Adipocyte (in vitro differentiated cells): ENCODE measurements around the gene LMF2.

ENCODE experiments used
- DNase-seq: peaks from one replicate; pipeline ENCODE4 v3.0.0-alpha.2; 2015; ENCODE audit warnings: low read depth
- H3K27me3 ChIP-seq: replicated peaks from 2 replicates; pipeline ENCODE4 v1.7.0; 2013; ENCODE audit warnings: mild to moderate bottlenecking, low read length, moderate library complexity; ENCODE audit not compliant: control insufficient read depth, insufficient read depth
- H3K36me3 ChIP-seq: 2 replicates; pipeline ENCODE4 v1.7.0; 2013; ENCODE audit warnings: low read length, mild to moderate bottlenecking, moderate library complexity; ENCODE audit not compliant: control insufficient read depth, insufficient read depth, severe bottlenecking
- H3K4me1 ChIP-seq: 2 replicates; pipeline ENCODE4 v1.7.0; 2013; ENCODE audit warnings: mild to moderate bottlenecking, low read length, moderate library complexity; ENCODE audit not compliant: control insufficient read depth, insufficient read depth
- H3K4me3 ChIP-seq: 2 replicates; pipeline ENCODE4 v1.7.0; 2013; ENCODE audit warnings: mild to moderate bottlenecking, low read length, moderate library complexity
- H3K9ac ChIP-seq: 2 replicates; pipeline ENCODE4 v1.7.0; 2013; ENCODE audit warnings: mild to moderate bottlenecking, low read length, moderate library complexity
- H3K9me3 ChIP-seq: 2 replicates; pipeline ENCODE4 v1.7.0; 2013; ENCODE audit warnings: mild to moderate bottlenecking, low read length, moderate library complexity; ENCODE audit not compliant: control insufficient read depth

The LMF2 gene

DNA sequence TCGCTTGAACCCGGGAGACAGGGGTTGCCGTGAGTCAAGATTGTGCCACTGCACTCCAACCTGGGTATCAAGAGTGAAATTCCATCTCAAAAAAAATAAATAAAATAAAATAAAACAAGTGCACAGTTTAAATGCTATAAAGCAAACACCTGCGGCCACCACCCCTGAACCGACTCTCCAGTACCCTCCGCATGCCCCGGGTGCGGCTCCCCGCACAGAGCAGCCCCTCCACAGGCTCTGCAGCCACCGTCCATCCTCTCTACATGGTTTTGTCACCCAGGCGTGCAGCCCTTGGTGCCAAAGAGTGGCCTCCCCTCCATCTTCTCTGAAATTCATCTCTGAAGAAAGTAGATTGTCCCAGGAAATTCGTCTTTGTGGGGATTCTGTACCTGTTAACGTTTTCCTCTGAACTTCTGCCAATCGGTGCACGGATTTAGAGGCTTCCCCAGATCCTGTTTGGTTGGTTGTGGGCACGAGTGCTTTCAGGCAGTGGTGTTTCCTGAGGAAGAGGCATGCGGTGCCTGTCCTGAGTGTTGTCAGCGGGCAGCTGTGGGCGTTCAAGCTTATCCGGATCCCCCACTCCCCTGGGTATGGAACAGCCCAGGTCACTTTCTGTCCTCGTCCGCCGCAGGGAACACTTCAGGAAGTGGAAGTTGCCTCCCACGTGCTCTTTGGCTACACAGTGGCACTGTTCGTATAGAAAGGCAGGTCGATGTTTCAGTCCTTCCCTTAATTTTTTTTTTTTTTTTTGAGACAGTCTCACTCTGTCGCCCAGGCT, 16.8 kb downstream of the LMF2 start:
- DNase-seq, result no peak
- H3K9ac ChIP-seq, result no peak overlapping the region
- H3K9me3 ChIP-seq, result no peaks in the 10 kb centered on the region
- H3K27me3 ChIP-seq, result no peaks in the 10 kb centered on the region
- H3K36me3 ChIP-seq, result no peaks in the 10 kb centered on the region
- H3K4me1 ChIP-seq, result no peaks in the 10 kb centered on the region
- H3K4me3 ChIP-seq, result no peak overlapping the region

DNA sequence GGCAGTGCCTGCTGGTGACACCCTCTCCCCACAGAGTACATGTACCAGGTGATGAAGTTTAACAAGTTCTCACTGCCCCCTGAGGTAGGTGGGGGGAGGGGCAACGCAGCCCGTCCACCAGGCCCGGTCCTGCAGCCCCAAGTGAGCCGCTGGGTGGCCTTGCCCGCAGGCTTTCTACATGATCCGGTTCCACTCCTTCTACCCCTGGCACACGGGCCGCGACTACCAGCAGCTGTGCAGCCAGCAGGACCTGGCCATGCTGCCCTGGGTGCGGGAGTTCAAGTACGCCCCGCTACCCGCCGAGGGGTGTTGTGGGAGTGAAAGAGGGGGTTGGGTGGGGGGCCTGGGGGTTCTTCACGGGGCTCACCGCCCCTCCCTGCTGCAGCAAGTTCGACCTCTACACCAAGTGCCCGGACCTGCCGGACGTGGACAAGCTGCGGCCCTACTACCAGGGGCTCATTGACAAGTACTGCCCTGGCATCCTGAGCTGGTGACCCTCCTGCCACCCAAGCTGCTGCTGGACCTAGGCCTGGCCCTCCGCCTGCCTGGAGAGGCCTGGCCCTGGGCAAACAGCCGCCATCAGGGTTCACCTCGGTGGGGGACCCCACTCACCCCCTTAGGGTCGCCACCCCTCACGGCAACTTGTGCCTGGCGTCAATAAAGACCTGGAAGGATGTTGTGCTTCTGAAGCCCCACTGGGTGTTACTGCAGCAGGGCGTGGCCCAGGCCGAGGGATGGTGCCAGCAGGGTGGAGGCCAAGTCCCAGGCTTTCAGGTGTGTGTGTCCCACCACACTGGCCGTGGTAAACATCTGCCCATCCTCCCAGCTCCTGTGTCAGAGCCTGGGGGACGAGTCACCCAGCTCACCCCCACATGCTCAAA, 17.9 kb downstream of the LMF2 start:
- H3K27me3 ChIP-seq, result no peaks in the 10 kb centered on the region
- no peak overlapping the region for H3K4me3 ChIP-seq
- DNase-seq, result no peak
- H3K36me3 ChIP-seq, result no peaks in the 10 kb centered on the region
- H3K4me1 ChIP-seq, result no peaks in the 10 kb centered on the region
- no peak overlapping the region for H3K9ac ChIP-seq
- H3K9me3 ChIP-seq, result no peaks in the 10 kb centered on the region

DNA sequence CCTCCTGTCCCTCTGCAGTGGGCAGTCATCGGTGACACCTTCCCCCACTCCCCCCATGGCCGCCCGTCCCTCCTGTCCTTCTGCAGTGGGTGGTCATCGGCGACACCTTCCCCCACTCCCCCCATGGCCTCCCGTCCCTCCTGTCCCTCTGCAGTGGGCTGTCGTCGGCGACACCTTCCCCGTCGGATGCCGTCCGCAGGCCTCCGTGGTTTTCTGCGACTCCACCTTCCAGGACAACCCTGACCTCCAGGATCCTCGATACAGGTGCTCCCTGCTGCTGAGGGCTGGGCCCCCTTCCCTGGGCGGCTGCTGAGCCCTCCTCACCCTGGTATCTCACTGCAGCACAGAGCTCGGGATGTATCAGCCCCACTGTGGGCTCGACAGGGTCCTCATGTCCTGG, 18.6 kb downstream of the LMF2 start:
- H3K36me3 ChIP-seq, result no peaks in the 10 kb centered on the region
- DNase-seq, result no peak
- H3K4me1 ChIP-seq, result no peaks in the 10 kb centered on the region
- H3K4me3 ChIP-seq, result no peak overlapping the region
- H3K27me3 ChIP-seq, result no peaks in the 10 kb centered on the region
- H3K9me3 ChIP-seq, result no peaks in the 10 kb centered on the region
- H3K9ac ChIP-seq, result no peak overlapping the region

DNA sequence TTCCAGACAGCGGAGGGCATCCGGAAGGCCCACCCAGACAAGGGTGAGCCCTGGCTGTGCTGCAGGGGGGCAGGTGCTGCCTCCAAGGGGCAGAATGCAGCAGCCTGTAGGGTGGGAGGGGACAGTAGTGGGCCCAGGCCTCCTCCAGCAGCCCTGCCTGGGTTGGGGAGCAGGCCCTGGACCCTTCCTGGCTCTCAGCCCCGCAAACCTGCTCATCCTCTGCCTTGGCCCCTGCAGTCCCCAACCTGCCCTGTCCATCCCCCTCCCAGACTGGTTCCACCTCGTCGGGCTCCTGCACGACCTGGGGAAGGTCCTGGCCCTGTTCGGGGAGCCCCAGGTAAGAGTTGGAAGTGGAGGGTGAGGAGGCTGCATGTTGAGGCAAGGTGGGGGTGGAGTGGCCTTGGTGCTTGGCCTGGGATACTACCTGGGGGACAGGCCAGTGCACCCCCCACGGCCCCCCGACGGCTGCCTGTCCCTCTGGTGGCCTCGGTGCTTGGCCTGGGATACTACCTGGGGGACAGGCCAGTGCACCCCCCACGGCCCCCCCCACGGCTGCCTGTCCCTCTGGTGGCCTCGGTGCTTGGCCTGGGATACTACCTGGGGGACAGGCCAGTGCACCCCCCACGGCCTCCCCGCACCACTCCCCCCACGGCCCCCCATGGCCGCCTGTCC, 19.4 kb downstream of the LMF2 start:
- no peaks in the 10 kb centered on the region for H3K36me3 ChIP-seq
- no peak overlapping the region for H3K4me3 ChIP-seq
- H3K9me3 ChIP-seq, result no peaks in the 10 kb centered on the region
- H3K27me3 ChIP-seq, result no peaks in the 10 kb centered on the region
- no peaks in the 10 kb centered on the region for H3K4me1 ChIP-seq
- no peak for DNase-seq
- H3K9ac ChIP-seq, result no peak overlapping the region

DNA sequence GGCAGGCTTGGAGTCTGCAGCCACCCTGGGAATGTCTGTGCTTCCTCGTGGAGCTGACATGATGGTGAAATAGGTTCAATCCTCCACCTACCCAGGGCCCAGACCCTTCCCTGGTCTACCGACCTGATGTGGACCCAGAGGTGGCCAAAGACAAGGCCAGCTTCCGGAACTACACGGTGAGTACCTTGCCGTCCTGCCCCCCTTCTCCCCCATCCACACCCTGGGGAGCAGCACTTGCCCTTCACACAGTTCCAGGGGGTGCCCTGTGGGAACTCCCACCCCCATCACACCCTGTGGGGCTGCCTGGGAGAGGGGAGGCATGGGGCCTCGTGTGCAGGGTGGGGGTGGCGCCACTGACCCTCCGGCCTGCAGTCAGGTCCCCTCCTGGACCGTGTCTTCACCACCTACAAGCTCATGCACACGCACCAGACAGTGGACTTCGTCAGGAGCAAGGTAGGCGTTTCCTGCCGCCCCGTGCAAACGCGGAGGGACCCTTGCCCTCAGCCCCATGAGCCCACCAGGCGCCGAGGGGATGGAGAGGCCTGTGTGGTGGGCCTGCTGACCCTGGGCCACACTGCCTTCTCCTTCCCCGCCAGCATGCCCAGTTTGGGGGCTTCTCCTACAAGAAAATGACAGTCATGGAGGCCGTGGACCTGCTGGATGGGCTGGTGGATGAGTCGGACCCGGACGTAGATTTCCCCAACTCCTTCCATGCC, 20.1 kb downstream of the LMF2 start:
- Histone ChIP-seq H3K9ac (no peak overlapping the region), H3K27me3 (no peaks in the 10 kb centered on the region), H3K36me3 (no peaks in the 10 kb centered on the region), H3K9me3 (no peaks in the 10 kb centered on the region), H3K4me1 (no peaks in the 10 kb centered on the region), H3K4me3 (no peak overlapping the region)
- no peak for DNase-seq

DNA sequence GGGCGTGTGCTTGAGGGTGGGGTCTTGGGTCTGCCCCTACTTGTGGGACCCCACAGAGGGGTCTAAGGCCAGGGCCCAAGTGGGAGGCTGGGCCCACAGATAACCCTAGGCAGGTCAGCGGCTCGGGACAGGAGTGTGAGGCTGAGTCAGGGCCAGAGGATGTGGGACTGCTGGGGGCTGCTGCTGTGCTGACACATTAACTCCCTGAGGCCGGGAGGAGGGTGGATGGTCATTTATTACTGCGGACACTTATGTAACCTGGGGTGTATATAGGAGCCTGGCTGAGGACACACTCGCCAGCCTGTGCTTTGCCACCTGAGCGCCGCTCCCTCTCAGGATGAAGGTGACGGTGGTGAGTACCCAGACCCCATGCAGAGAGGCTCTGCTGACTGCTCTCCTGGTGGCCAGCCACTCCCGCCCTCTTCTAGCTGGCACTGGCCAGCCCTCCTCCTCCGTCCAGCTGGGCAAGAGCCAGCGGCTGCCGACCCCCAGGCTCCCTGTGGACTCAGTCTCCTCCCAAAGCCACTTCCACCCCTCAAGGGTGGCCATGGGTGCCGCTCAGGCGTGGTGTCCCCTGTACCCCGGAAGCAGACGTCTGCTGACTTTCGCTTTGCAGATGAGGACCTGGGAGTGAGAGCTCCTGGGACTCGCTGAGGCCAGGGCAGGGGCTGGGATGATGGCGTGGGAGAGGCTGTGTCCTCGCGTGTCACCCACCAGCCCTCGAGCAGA, 20.8 kb downstream of the LMF2 start, which contains the start of gene MIOX:
TSS of gene MIOX (plus strand) at position 299 of the 729 bp plus-strand sequence. CDS start at position 338, 39 bp downstream.
- Histone ChIP-seq H3K4me3 (no peak within 1 kb of the TSS), H3K36me3 (no peaks in the 10 kb centered on the region), H3K4me1 (no peaks in the 10 kb centered on the region), H3K9ac (no peak within 1 kb of the TSS), H3K27me3 (no peaks in the 10 kb centered on the region), H3K9me3 (no peaks in the 10 kb centered on the region)
- DNase-seq, result no peak

DNA sequence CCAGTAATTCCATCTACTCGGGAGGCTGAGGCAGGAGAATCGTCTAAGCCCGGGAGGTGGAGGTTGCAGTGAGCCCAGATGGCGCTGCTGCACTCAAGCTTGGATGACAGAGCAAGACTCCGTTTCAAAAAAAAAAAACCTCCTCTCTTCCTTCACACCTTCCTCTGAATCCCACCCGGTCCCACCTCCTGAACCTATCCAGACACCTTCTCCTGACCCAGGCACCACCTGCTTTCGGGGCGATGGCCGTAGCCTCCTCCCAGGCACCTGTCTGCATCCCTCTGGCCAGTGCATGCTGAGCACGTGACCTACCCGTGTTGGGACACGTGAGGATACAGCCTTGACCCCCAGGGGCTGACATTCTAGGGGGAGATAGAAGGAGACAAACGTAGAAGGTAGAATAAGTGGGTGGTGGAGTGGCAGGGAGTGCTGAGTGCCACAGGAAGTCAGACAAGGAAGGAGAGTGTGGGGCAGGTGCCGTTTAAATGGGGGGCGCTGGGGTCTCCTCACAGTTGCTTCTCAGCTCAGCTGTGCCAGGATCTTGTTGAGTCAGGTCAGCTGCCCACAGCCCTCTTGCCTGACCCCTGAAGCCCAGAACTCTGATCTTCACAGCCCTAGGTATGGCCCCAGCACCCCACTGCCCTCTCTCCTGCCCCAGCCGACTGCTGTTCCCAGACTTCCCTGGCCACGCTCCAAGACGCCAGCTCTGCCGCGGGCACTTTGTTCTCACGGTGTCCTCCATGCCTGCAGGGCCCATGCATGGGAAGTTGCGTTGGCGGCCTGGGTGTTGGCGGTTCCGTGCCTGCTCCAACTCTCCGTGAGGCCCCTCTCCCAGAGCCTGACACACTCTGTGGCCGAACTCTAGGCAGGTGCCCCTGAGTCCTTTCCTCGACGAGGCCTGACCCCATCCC, 22.0 kb downstream of the LMF2 start:
- Histone ChIP-seq H3K27me3 (peaks cover under 1% of the 10 kb centered on the region), H3K9ac (no peak overlapping the region), H3K4me1 (no peaks in the 10 kb centered on the region), H3K4me3 (no peak overlapping the region), H3K9me3 (no peaks in the 10 kb centered on the region), H3K36me3 (no peaks in the 10 kb centered on the region)
- no peak for DNase-seq

DNA sequence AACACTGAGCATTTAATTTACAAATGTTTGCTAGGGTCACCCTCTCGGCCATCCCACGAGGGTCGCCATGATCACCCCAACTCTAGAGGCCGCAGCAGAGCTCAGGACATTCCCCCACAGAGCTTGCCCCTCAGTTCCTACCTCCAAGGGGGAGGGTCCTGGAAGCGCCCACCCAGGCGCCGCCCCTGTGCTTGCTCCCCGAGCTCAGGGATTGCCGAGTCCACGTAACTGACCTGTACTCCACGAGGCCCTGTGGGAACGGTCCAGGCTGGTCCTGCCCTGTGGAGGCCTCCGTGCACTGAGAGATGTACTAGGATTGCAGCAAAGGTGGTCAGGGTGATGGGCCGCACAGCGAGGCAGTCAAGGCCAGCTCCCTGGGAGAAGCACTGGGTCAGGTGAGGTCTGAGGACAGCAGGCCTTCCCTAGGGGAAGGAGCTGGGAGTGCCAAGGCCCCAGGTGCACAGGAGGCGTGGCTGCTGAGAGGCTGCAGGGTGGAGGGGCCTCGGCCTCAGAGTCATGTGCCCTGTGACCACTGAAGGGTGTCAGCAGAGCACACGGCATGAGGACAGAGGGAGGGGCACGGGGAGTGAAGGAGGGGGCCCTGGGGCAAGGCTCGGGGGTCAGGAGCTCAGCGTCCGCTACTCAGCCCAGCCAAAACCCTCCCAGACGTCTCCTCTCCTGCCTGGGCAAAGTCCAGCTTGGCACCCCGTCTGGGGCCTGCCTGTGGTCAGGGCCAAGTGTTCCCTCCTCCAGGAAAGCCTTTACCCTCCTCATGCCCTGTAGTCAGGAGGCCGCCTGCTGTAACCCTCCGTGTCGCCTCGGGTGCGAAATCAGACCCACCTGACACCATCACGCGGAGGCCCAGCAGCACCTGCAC, 23.3 kb downstream of the LMF2 start:
- peaks cover 10% of the 10 kb centered on the region for H3K27me3 ChIP-seq
- no peak overlapping the region for H3K9ac ChIP-seq
- no peaks in the 10 kb centered on the region for H3K9me3 ChIP-seq
- DNase-seq, result no peak
- no peaks in the 10 kb centered on the region for H3K4me1 ChIP-seq
- H3K4me3 ChIP-seq, result no peak overlapping the region
- no peaks in the 10 kb centered on the region for H3K36me3 ChIP-seq

DNA sequence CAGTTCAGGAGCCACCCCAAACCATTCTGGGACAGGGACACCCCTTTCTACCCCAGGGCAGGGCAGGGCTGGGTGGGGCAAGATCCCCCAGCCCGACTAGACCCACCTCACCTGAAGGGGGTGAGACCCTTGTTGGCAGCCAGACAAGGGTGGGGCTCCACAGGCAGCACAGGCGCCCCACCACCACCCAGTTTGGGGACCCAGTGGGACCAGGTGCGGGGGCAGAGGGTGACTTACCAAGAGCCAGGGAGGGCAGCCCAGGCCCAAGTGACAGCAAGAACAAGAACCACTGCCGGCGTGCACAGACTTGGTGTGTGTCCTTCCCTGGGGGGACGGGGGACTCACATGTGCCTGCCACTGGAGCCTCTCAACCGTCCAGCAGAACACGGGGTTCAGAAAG, 23.9 kb downstream of the LMF2 start:
- no peak for DNase-seq
- Histone ChIP-seq H3K4me3 (no peak overlapping the region), H3K27me3 (peaks cover 10% of the 10 kb centered on the region), H3K9me3 (no peaks in the 10 kb centered on the region), H3K4me1 (no peaks in the 10 kb centered on the region), H3K9ac (no peak overlapping the region), H3K36me3 (no peaks in the 10 kb centered on the region)
